Upper lobe of left lung (tissue), 4 donors: Measurements from ENCODE around the gene AKAP6.

Experiments used
- POLR2A ChIP-seq, 4 donors: fragments of 450-650 bp; IDR thresholded peaks; one replicate each; pipeline ENCODE4 v1.5.1; 2016 to 2017; ENCODE audit warnings: antibody characterized with exemption in 4 of 4, mild to moderate bottlenecking in 2 of 4
- POLR2AphosphoS5 ChIP-seq, 2 donors: sonication (generic); formaldehyde crosslinking; IDR thresholded peaks; one replicate each; pipeline ENCODE4 v1.5.1; 2017; ENCODE audit warnings: antibody characterized with exemption in 2 of 2
- TF ChIP-seq, protein P1 (sequence below), 6 experiments: fragments of 450-650 bp in 4 of 6; fragments of 200-600 bp in 2 of 6; sonication (generic) in 2 of 6; IDR thresholded peaks; one replicate each; pipeline ENCODE4 v1.5.1; 2016 to 2019; ENCODE audit warnings: antibody characterized with exemption in 6 of 6

DNA sequence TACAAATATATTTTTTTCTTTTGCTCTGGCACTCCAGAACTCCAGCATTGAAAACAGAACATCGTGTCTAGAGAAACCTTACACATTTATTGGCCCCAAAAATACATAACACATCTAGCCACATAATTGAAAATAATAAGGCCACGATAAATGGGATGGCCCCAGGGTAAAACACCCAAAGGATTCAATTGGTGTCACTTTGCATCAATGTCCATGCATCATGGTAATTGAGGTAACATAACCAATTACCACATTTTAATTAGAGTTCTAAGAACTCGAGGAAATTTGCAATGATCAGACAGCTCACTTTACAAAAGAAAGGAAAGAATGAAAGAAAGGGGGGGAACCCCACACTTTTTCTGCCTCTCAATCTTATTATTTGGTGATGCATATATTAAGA lies 457.8 kb downstream of the AKAP6 start:
- TF ChIP-seq, protein P1, sequence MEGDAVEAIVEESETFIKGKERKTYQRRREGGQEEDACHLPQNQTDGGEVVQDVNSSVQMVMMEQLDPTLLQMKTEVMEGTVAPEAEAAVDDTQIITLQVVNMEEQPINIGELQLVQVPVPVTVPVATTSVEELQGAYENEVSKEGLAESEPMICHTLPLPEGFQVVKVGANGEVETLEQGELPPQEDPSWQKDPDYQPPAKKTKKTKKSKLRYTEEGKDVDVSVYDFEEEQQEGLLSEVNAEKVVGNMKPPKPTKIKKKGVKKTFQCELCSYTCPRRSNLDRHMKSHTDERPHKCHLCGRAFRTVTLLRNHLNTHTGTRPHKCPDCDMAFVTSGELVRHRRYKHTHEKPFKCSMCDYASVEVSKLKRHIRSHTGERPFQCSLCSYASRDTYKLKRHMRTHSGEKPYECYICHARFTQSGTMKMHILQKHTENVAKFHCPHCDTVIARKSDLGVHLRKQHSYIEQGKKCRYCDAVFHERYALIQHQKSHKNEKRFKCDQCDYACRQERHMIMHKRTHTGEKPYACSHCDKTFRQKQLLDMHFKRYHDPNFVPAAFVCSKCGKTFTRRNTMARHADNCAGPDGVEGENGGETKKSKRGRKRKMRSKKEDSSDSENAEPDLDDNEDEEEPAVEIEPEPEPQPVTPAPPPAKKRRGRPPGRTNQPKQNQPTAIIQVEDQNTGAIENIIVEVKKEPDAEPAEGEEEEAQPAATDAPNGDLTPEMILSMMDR (IDR thresholded peaks at IDR 0.05), result no peak
- TF ChIP-seq POLR2A (IDR thresholded peaks at IDR 0.05) (no peak), POLR2AphosphoS5 (IDR thresholded peaks at IDR 0.05) (no peak)
